GM13977 (cell line): ENCODE data around the gene C4BPB.

Experiments
- DNase-seq: peaks from one replicate; pipeline ENCODE4 v3.0.0; 2012; ENCODE audit warnings: low spot score
- CTCF ChIP-seq: IDR thresholded peaks from 2 replicates; pipeline ENCODE4 v1.5.1; 2012; ENCODE audit warnings: mild to moderate bottlenecking, control low read depth; ENCODE audit not compliant: insufficient read depth; ENCODE audit errors: extremely low read depth, missing control alignments
- in situ Hi-C: fragments of 300-500 bp; cut with MboI; formaldehyde crosslinking; loops from one replicate; pipeline ENCODE4 v1.12.0; 2022; ENCODE audit warnings: low sequenced_read_pairs, low pct_unique_long_range_greater_than_20kb, mixed read lengths, inconsistent platforms; ENCODE audit not compliant: unreplicated experiment

C4BPB gene

GRCh38 chr1:207052911-207053769, 35.5 kb upstream of the C4BPB start, which contains the start of gene PFKFB2:
TSS of gene PFKFB2 (plus strand) at chr1:207053275. CDS start at chr1:207054718, 1,443 bp downstream.
- in situ Hi-C loops: no loop called here
- peak; percentile 89 for DNase-seq
- no peak for TF ChIP-seq CTCF

- TF ChIP-seq CTCF: no peak
- in situ Hi-C loops: no loop called here
- DNase-seq: peak; percentile 30
These were observed 34.2 kb upstream of the C4BPB start for GRCh38 chr1:207054491-207054890.

GRCh38 chr1:207055386-207056001, 33.2 kb upstream of the C4BPB start:
- DNase-seq: no peak
- in situ Hi-C loops: no loop called here
- TF ChIP-seq CTCF: no peak

GRCh38 chr1:207056673-207057072, 32.0 kb upstream of the C4BPB start:
- DNase-seq: no peak
- TF ChIP-seq CTCF: no peak
- in situ Hi-C loops: no loop called here

- no peak for DNase-seq
- in situ Hi-C loops: no loop called here
- TF ChIP-seq CTCF: no peak
These were observed 30.4 kb upstream of the C4BPB start for GRCh38 chr1:207058252-207058651.

- no peak for DNase-seq
- in situ Hi-C loops: no loop called here
These were observed 29.5 kb upstream of the C4BPB start for GRCh38 chr1:207058878-207059867.

More at GRCh38 chr1:207058878-207059867, 29.5 kb upstream of the C4BPB start:
- no peak for TF ChIP-seq CTCF
